K562 (cell line): ENCODE results near the gene PKIB. TPM values are rescaled to one million over a fixed set of nuclear protein-coding genes. Genes with fewer than 3 reads are reported as not detected.

ENCODE experiments used
- CREB1 ChIP-seq, 2 experiments: sonication (generic) in 1 of 2; formaldehyde crosslinking in 1 of 2; IDR thresholded peaks; 2 replicates each; pipeline versions ENCODE4 v1.6.1 to v1.8.0; 2012 to 2022; ENCODE audit warnings: inconsistent platforms in 1 of 2, mild to moderate bottlenecking in 1 of 2, missing genetic modification reagents in 1 of 2, moderate library complexity in 1 of 2
- E2F8 ChIP-seq: fragments of 450-650 bp; IDR thresholded peaks from 2 replicates; pipeline ENCODE4 v1.7.1; 2018; ENCODE audit warnings: mild to moderate bottlenecking, low read depth; ENCODE audit not compliant: partially characterized antibody
- ELF4 ChIP-seq: fragments of 450-650 bp; formaldehyde crosslinking; IDR thresholded peaks from 2 replicates; pipeline ENCODE4 v1.4.0; 2022; ENCODE audit warnings: missing genetic modification characterization
- ELK1 ChIP-seq: sonication (generic); formaldehyde crosslinking; IDR thresholded peaks from 2 replicates; pipeline ENCODE4 v1.8.1; 2022; ENCODE audit warnings: missing genetic modification reagents
- HDAC8 ChIP-seq: fragments of 450-650 bp; IDR thresholded peaks from 2 replicates; pipeline ENCODE4 v1.6.1; 2016; ENCODE audit warnings: mild to moderate bottlenecking, missing genetic modification characterization, moderate library complexity, missing compliant biosample characterization
- NELFE ChIP-seq: IDR thresholded peaks from 2 replicates; pipeline ENCODE4 v1.6.1; 2011; ENCODE audit warnings: mild to moderate bottlenecking; ENCODE audit not compliant: insufficient read depth, insufficient read length
- OTX1 ChIP-seq: fragments of 450-650 bp; formaldehyde crosslinking; IDR thresholded peaks from 2 replicates; pipeline ENCODE4 v1.4.0; 2022; ENCODE audit warnings: mild to moderate bottlenecking
- RBM25 ChIP-seq: fragments of 200-400 bp; formaldehyde crosslinking; IDR thresholded peaks from 2 replicates; pipeline ENCODE4 v1.6.1; 2018; ENCODE audit warnings: low read length, low read depth, moderate library complexity; ENCODE audit not compliant: severe bottlenecking
- XRCC3 ChIP-seq: fragments of 450-650 bp; IDR thresholded peaks from 2 replicates; pipeline ENCODE4 v1.6.1; 2017; ENCODE audit warnings: mild to moderate bottlenecking, moderate library complexity
- ZNF280B ChIP-seq: fragments of 250-450 bp; sonication (Bioruptor Pico); IDR thresholded peaks from 2 replicates; pipeline ENCODE4 v1.5.1; 2021; ENCODE audit warnings: mild to moderate bottlenecking
- polyA plus RNA-seq, 8 experiments: library from polyadenylated mRNA; depleted of rRNA in 4 of 8; stranded (reverse) in 5 of 8; unstranded in 3 of 8; fragments of >200 nt; fragmentation: Nextera tagmentation in 2 of 8; fragmentation: Illumina TruSeq in 1 of 8; extraction: Ambion mirVana in 2 of 8; extraction: Trizol in 1 of 8; gene quantifications; 2 replicates each; pipeline versions ENCODE4 v1.2.1 to v1.2.3, GENCODE V29; 2011 to 2014; ENCODE audit warnings: inconsistent platforms in 1 of 8, missing spikeins in 1 of 8
- total RNA-seq, 7 experiments: library from RNA; depleted of rRNA in 6 of 7; stranded (reverse); fragments of >200 nt in 6 of 7; fragmentation: Illumina TruSeq in 2 of 7; extraction: Trizol in 2 of 7; gene quantifications; 2 replicates each; pipeline versions ENCODE4 v1.2.1 to v1.2.3, GENCODE V29; 2011 to 2021; ENCODE audit warnings: low replicate concordance in 1 of 7

PKIB gene
- total and polyA plus RNA-seq, 9 of the 15 experiments (the other 6 are each of a cell fraction or from before 2014, with no cell fraction given): 14.8 to 37.5 (median 27.4) TPM

- no peak for TF ChIP-seq E2F8
- no peak for TF ChIP-seq NELFE
- no peak for TF ChIP-seq CREB1 (IDR thresholded peaks at IDR 0.05)
- TF ChIP-seq CREB1 (CRISPR knock-in tag; IDR thresholded peaks at IDR 0.05): no peak
- no peak for TF ChIP-seq HDAC8 (tag)
- no peak for TF ChIP-seq ELK1
- TF ChIP-seq XRCC3: no peak
- no peak for TF ChIP-seq OTX1 (CRISPR knock-in tag)
- no peak for TF ChIP-seq ELF4
- no peak for TF ChIP-seq RBM25
- no peak for TF ChIP-seq ZNF280B (CRISPR knock-in tag)
These were observed 42.9 kb downstream of the PKIB start (continued) for GRCh38 chr6:122653094-122653493.
